Measurements from ENCODE around the gene TTC28. TPM values are rescaled to one million over a fixed set of nuclear protein-coding genes. Genes with fewer than 3 reads are reported as not detected.
"Not testable (repeated sequence)": the region's sequence is repeated elsewhere in the genome, so short reads cannot be mapped to it uniquely, and the experiment has no call there.

Gene TTC28
- total and polyA plus RNA-seq, 4 donors: 3.1 to 74.9 (median 26.1) TPM

- H3K27ac ChIP-seq (ENCODE audit: low read depth in 1 of 2, low read length in 2 of 2): no peak overlapping the region
- WGBS, 2 donors: 97 to 98% methylated on average over 11 of the region's 11 CpGs
- no peaks in the 10 kb centered on the region for H3K9me3 ChIP-seq (ENCODE audit: control insufficient read depth, low read length)
- DNase-seq (no peak), ATAC-seq (ENCODE audit: low FRiP score) (no peak)
- no peaks in the 10 kb centered on the region for H3K27me3 ChIP-seq (ENCODE audit: control insufficient read depth in 1 of 2, insufficient read depth in 2 of 2, low read length in 1 of 2)
- intact Hi-C loops (cut with DNase I): no loop called here
- no peaks in the 10 kb centered on the region for H3K4me1 ChIP-seq (ENCODE audit: control insufficient read depth in 1 of 2, insufficient read depth in 2 of 2, low read length in 2 of 2)
- no peaks in the 10 kb centered on the region for H3K36me3 ChIP-seq (ENCODE audit: control insufficient read depth in 1 of 2, insufficient read depth in 2 of 2, low read length in 1 of 2)
- no peak overlapping the region for H3K4me3 ChIP-seq (ENCODE audit: low read length in 2 of 2)
Observed at GRCh38 chr22:28585324-28585723, 94.3 kb downstream of the TTC28 start.

GRCh38 chr22:28582806-28583205 lies 96.8 kb downstream of the TTC28 start:
- Histone ChIP-seq H3K4me1 (ENCODE audit: control insufficient read depth in 1 of 2, insufficient read depth in 2 of 2, low read length in 2 of 2) (no peaks in the 10 kb centered on the region), H3K27me3 (ENCODE audit: control insufficient read depth in 1 of 2, insufficient read depth in 2 of 2, low read length in 1 of 2) (no peaks in the 10 kb centered on the region), H3K27ac (ENCODE audit: low read depth in 1 of 2, low read length in 2 of 2) (no peak overlapping the region), H3K36me3 (ENCODE audit: control insufficient read depth in 1 of 2, insufficient read depth in 2 of 2, low read length in 1 of 2) (no peaks in the 10 kb centered on the region), H3K4me3 (ENCODE audit: low read length in 2 of 2) (no peak overlapping the region), H3K9me3 (ENCODE audit: control insufficient read depth, low read length) (no peaks in the 10 kb centered on the region)
- ATAC-seq (ENCODE audit: low FRiP score): no peak
- WGBS, 2 donors: 75 to 87% methylated on average over 3 of the region's 3 CpGs
- no peak for DNase-seq
- intact Hi-C loops (cut with DNase I): no loop called here

- DNase-seq: no peak
- Histone ChIP-seq H3K27ac (ENCODE audit: low read depth in 1 of 2, low read length in 2 of 2) (no peak overlapping the region), H3K9me3 (ENCODE audit: control insufficient read depth, low read length) (no peaks in the 10 kb centered on the region), H3K4me1 (ENCODE audit: control insufficient read depth in 1 of 2, insufficient read depth in 2 of 2, low read length in 2 of 2) (no peaks in the 10 kb centered on the region), H3K36me3 (ENCODE audit: control insufficient read depth in 1 of 2, insufficient read depth in 2 of 2, low read length in 1 of 2) (no peaks in the 10 kb centered on the region), H3K27me3 (ENCODE audit: control insufficient read depth in 1 of 2, insufficient read depth in 2 of 2, low read length in 1 of 2) (no peaks in the 10 kb centered on the region), H3K4me3 (ENCODE audit: low read length in 2 of 2) (no peak overlapping the region)
- ATAC-seq (ENCODE audit: low FRiP score): no peak
- WGBS, 2 donors: 89% methylated on average over 8 of the region's 8 CpGs
- intact Hi-C loops (cut with DNase I): no loop called here
Observed at GRCh38 chr22:28581016-28581415, 98.6 kb downstream of the TTC28 start.

GRCh38 chr22:28576162-28576561 lies 103.5 kb downstream of the TTC28 start:
- Histone ChIP-seq H3K36me3 (ENCODE audit: control insufficient read depth in 1 of 2, insufficient read depth in 2 of 2, low read length in 1 of 2) (no peaks in the 10 kb centered on the region), H3K9me3 (ENCODE audit: control insufficient read depth, low read length) (no peaks in the 10 kb centered on the region), H3K4me3 (ENCODE audit: low read length in 2 of 2) (no peak overlapping the region), H3K4me1 (ENCODE audit: control insufficient read depth in 1 of 2, insufficient read depth in 2 of 2, low read length in 2 of 2) (peaks cover 0 to 1% of the 10 kb centered on the region in 2 donors), H3K27me3 (ENCODE audit: control insufficient read depth in 1 of 2, insufficient read depth in 2 of 2, low read length in 1 of 2) (no peaks in the 10 kb centered on the region), H3K27ac (ENCODE audit: low read depth in 1 of 2, low read length in 2 of 2) (no peak overlapping the region)
- ATAC-seq (ENCODE audit: low FRiP score) (no peak), DNase-seq (no peak)
- WGBS, 2 donors: 94 to 96% methylated on average over 3 of the region's 3 CpGs
- intact Hi-C loops (cut with DNase I): no loop called here

- Histone ChIP-seq H3K27ac (ENCODE audit: low read depth in 1 of 2, low read length in 2 of 2) (no peak overlapping the region), H3K27me3 (ENCODE audit: control insufficient read depth in 1 of 2, insufficient read depth in 2 of 2, low read length in 1 of 2) (no peaks in the 10 kb centered on the region), H3K4me3 (ENCODE audit: low read length in 2 of 2) (no peak overlapping the region), H3K4me1 (ENCODE audit: control insufficient read depth in 1 of 2, insufficient read depth in 2 of 2, low read length in 2 of 2) (peaks cover 0 to 1% of the 10 kb centered on the region in 2 donors), H3K36me3 (ENCODE audit: control insufficient read depth in 1 of 2, insufficient read depth in 2 of 2, low read length in 1 of 2) (no peaks in the 10 kb centered on the region), H3K9me3 (ENCODE audit: control insufficient read depth, low read length) (no peaks in the 10 kb centered on the region)
- WGBS, 2 donors: 89 to 90% methylated on average over 4 of the region's 4 CpGs
- ATAC-seq (ENCODE audit: low FRiP score): no peak
- intact Hi-C loops (cut with DNase I): no loop called here
- DNase-seq: no peak
Observed at GRCh38 chr22:28574159-28574788, 105.4 kb downstream of the TTC28 start.

- no peak overlapping the region for H3K4me3 ChIP-seq (ENCODE audit: low read length in 2 of 2)
- ATAC-seq (ENCODE audit: low FRiP score): no peak
- no peak overlapping the region for H3K27ac ChIP-seq (ENCODE audit: low read depth in 1 of 2, low read length in 2 of 2)
- H3K27me3 ChIP-seq (ENCODE audit: control insufficient read depth in 1 of 2, insufficient read depth in 2 of 2, low read length in 1 of 2): no peaks in the 10 kb centered on the region
- no peaks in the 10 kb centered on the region for H3K9me3 ChIP-seq (ENCODE audit: control insufficient read depth, low read length)
- no peaks in the 10 kb centered on the region for H3K36me3 ChIP-seq (ENCODE audit: control insufficient read depth in 1 of 2, insufficient read depth in 2 of 2, low read length in 1 of 2)
- peaks cover 0 to 1% of the 10 kb centered on the region in 2 donors for H3K4me1 ChIP-seq (ENCODE audit: control insufficient read depth in 1 of 2, insufficient read depth in 2 of 2, low read length in 2 of 2)
- WGBS, 2 donors: 34 to 39% methylated on average over 3 of the region's 3 CpGs
- DNase-seq: no peak
- intact Hi-C loops (cut with DNase I): no loop called here
Observed at GRCh38 chr22:28570696-28571373, 108.8 kb downstream of the TTC28 start.

- H3K4me1 ChIP-seq (ENCODE audit: control insufficient read depth in 1 of 2, insufficient read depth in 2 of 2, low read length in 2 of 2); H3K27ac ChIP-seq (ENCODE audit: low read depth in 1 of 2, low read length in 2 of 2); intact Hi-C loops (cut with DNase I); H3K9me3 ChIP-seq (ENCODE audit: control insufficient read depth, low read length); H3K36me3 ChIP-seq (ENCODE audit: control insufficient read depth in 1 of 2, insufficient read depth in 2 of 2, low read length in 1 of 2); ATAC-seq (ENCODE audit: low FRiP score); H3K27me3 ChIP-seq (ENCODE audit: control insufficient read depth in 1 of 2, insufficient read depth in 2 of 2, low read length in 1 of 2); H3K4me3 ChIP-seq (ENCODE audit: low read length in 2 of 2); DNase-seq: not testable (repeated sequence)
- WGBS, 2 donors: 95 to 98% methylated on average over 3 of the region's 3 CpGs
Observed at GRCh38 chr22:28568974-28569373, 110.7 kb downstream of the TTC28 start.

GRCh38 chr22:28568099-28568498 lies 111.5 kb downstream of the TTC28 start:
- H3K9me3 ChIP-seq (ENCODE audit: control insufficient read depth, low read length): no peaks in the 10 kb centered on the region
- H3K27ac ChIP-seq (ENCODE audit: low read depth in 1 of 2, low read length in 2 of 2): no peak overlapping the region
- intact Hi-C loops (cut with DNase I): no loop called here
- no peak for ATAC-seq (ENCODE audit: low FRiP score)
- no peaks in the 10 kb centered on the region for H3K36me3 ChIP-seq (ENCODE audit: control insufficient read depth in 1 of 2, insufficient read depth in 2 of 2, low read length in 1 of 2)
- no peaks in the 10 kb centered on the region for H3K27me3 ChIP-seq (ENCODE audit: control insufficient read depth in 1 of 2, insufficient read depth in 2 of 2, low read length in 1 of 2)
- no peak overlapping the region for H3K4me3 ChIP-seq (ENCODE audit: low read length in 2 of 2)
- H3K4me1 ChIP-seq (ENCODE audit: control insufficient read depth in 1 of 2, insufficient read depth in 2 of 2, low read length in 2 of 2): peaks cover 0 to 1% of the 10 kb centered on the region in 2 donors
- no peak for DNase-seq

GRCh38 chr22:28566920-28567499 lies 112.6 kb downstream of the TTC28 start:
- WGBS, 2 donors: 89 to 93% methylated on average over 12 of the region's 12 CpGs
- H3K27ac ChIP-seq (ENCODE audit: low read depth in 1 of 2, low read length in 2 of 2); intact Hi-C loops (cut with DNase I); H3K27me3 ChIP-seq (ENCODE audit: control insufficient read depth in 1 of 2, insufficient read depth in 2 of 2, low read length in 1 of 2); H3K36me3 ChIP-seq (ENCODE audit: control insufficient read depth in 1 of 2, insufficient read depth in 2 of 2, low read length in 1 of 2); H3K9me3 ChIP-seq (ENCODE audit: control insufficient read depth, low read length); H3K4me3 ChIP-seq (ENCODE audit: low read length in 2 of 2); ATAC-seq (ENCODE audit: low FRiP score); H3K4me1 ChIP-seq (ENCODE audit: control insufficient read depth in 1 of 2, insufficient read depth in 2 of 2, low read length in 2 of 2); DNase-seq: not testable (repeated sequence)
